Measurements from ENCODE around the gene SAMSN1. TPM values are rescaled to one million over a fixed set of nuclear protein-coding genes. Genes with fewer than 3 reads are reported as not detected.

Gene SAMSN1
- total RNA-seq, 2 experiments from 2014 or later = 2.8 TPM; not detected in 1

DNA sequence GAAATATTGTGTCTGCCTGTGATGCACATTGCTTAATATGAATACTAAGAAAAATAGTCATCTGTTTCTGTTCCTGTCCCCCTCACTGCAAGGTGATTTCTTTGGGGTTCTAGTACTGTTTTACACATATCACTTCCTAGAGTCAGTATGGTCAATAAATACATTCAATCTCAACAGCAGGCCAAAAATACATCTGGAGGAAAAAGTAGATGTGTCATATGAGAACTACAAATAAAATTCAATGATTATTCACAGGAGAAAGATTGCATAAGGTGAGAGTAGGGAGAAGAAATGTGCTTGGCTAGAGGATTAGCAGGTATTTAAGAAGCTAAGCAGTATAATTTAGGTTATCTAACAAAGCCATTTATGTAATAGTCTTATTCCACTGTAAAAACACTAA, 45.3 kb upstream of the SAMSN1 start:
- ChIA-PET CTCF (ENCODE audit: unreplicated experiment) (no interaction called here), POLR2A (interaction anchor here (0.6 to 2.7 kb wide), 9 partner anchors 11 to 287 kb away, joined by 3 to 19 read pairs (median 3); no protein-coding TSS in a partner anchor)
- intact Hi-C loops (cut with micrococcal nuclease; ENCODE audit: unreplicated experiment) = no loop called here
- H4K20me1 ChIP-seq (ENCODE audit: insufficient read depth, low read length) = no peaks in the 10 kb centered on the region
- no peaks in the 10 kb centered on the region for H3K4me1 ChIP-seq (ENCODE audit: insufficient read depth, low read length, poor library complexity, severe bottlenecking)
- no peak overlapping the region for H2AFZ ChIP-seq (ENCODE audit: low read length)
- TF ChIP-seq EZH2phosphoT487 (IDR thresholded peaks at IDR 0.05; ENCODE audit: borderline replicate concordance, low read depth, low read length) = no peak
- TF ChIP-seq, protein P1, sequence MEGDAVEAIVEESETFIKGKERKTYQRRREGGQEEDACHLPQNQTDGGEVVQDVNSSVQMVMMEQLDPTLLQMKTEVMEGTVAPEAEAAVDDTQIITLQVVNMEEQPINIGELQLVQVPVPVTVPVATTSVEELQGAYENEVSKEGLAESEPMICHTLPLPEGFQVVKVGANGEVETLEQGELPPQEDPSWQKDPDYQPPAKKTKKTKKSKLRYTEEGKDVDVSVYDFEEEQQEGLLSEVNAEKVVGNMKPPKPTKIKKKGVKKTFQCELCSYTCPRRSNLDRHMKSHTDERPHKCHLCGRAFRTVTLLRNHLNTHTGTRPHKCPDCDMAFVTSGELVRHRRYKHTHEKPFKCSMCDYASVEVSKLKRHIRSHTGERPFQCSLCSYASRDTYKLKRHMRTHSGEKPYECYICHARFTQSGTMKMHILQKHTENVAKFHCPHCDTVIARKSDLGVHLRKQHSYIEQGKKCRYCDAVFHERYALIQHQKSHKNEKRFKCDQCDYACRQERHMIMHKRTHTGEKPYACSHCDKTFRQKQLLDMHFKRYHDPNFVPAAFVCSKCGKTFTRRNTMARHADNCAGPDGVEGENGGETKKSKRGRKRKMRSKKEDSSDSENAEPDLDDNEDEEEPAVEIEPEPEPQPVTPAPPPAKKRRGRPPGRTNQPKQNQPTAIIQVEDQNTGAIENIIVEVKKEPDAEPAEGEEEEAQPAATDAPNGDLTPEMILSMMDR (conservative IDR thresholded peaks at IDR 0.05; ENCODE audit: low read length) = no peak
- no peaks in the 10 kb centered on the region for H3K79me2 ChIP-seq (ENCODE audit: insufficient read depth, low read depth, low read length)
- H3K9me3 ChIP-seq (ENCODE audit: low read length) = no peaks in the 10 kb centered on the region
- H3K9me2 ChIP-seq (ENCODE audit: insufficient read depth, low read length) = no peaks in the 10 kb centered on the region
- no peaks in the 10 kb centered on the region for H3K36me3 ChIP-seq (ENCODE audit: insufficient read depth, low read length)
- no TSS peak for BruUV-seq (replicated peaks)
- H3K4me3 ChIP-seq (ENCODE audit: low read depth, low read length, poor library complexity, severe bottlenecking) = no peak overlapping the region
- H3K4me2 ChIP-seq (ENCODE audit: low read length) = no peak overlapping the region
- no peak for DNase-seq (ENCODE audit: low spot score)
- H3K27ac ChIP-seq (ENCODE audit: low read depth, low read length, poor library complexity, severe bottlenecking) = no peak overlapping the region

DNA sequence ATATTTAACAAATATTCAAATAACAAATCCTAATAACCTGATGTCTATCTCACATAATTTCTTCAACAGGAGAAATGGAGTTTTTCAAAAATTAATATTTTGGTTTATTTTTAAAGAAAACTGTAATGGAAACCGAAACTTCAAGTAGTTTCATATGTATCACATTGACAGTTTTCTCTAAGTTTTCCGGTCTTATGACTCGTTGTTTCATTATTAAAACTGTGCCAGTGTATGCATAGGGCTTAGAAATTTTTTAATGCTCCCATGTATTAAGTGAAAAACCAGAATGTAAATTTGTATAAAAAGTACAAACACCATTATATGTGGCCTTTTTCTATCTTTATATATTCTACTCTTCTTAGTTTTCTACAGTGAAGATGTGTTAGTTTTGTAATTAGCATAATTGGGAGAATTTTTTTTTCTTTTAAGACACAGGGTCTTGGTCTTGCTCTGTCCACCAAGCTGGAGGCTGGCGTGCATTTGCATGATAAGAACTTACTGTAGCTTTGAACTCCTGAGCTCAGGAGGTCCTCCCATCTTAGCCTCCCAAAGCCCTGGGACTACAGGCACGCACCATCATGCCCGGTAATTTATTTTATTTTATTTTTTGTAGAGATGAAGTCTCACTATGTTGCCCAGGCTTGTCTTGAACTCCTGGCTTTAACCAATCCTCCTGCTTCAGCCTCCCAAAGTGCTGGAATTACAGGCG, 43.9 kb upstream of the SAMSN1 start:
- H3K9me2 ChIP-seq (ENCODE audit: insufficient read depth, low read length) = no peaks in the 10 kb centered on the region
- H3K79me2 ChIP-seq (ENCODE audit: insufficient read depth, low read depth, low read length) = no peaks in the 10 kb centered on the region
- TF ChIP-seq, protein P1 (conservative IDR thresholded peaks at IDR 0.05; ENCODE audit: low read length) = no peak
- TF ChIP-seq EZH2phosphoT487 (IDR thresholded peaks at IDR 0.05; ENCODE audit: borderline replicate concordance, low read depth, low read length) = no peak
- H4K20me1 ChIP-seq (ENCODE audit: insufficient read depth, low read length) = no peaks in the 10 kb centered on the region
- H3K9me3 ChIP-seq (ENCODE audit: low read length) = no peaks in the 10 kb centered on the region
- peak overlapping the region; percentile 83; the same call in 1 of the 2 replicates for H2AFZ ChIP-seq (ENCODE audit: low read length)
- no peak overlapping the region for H3K27ac ChIP-seq (ENCODE audit: low read depth, low read length, poor library complexity, severe bottlenecking)
- peak overlapping the region; percentile 48 for H3K4me2 ChIP-seq (ENCODE audit: low read length)
- intact Hi-C loops (cut with micrococcal nuclease; ENCODE audit: unreplicated experiment) = no loop called here
- BruUV-seq (replicated peaks) = no TSS peak
- POLR2A ChIA-PET = interaction anchor here (2.0 to 2.1 kb wide), 2 partner anchors 12 to 15 kb away, joined by 8 read pairs; no protein-coding TSS in a partner anchor
- CTCF ChIA-PET (ENCODE audit: unreplicated experiment) = no interaction called here
- H3K4me3 ChIP-seq (ENCODE audit: low read depth, low read length, poor library complexity, severe bottlenecking) = no peak overlapping the region
- H3K4me1 ChIP-seq (ENCODE audit: insufficient read depth, low read length, poor library complexity, severe bottlenecking) = no peaks in the 10 kb centered on the region
- peak; percentile 11 for DNase-seq (ENCODE audit: low spot score)
- H3K36me3 ChIP-seq (ENCODE audit: insufficient read depth, low read length) = no peaks in the 10 kb centered on the region

- Histone ChIP-seq H2AFZ (ENCODE audit: low read length) (no peak overlapping the region), H4K20me1 (ENCODE audit: insufficient read depth, low read length) (no peaks in the 10 kb centered on the region), H3K9me2 (ENCODE audit: insufficient read depth, low read length) (no peaks in the 10 kb centered on the region), H3K4me2 (ENCODE audit: low read length) (no peak overlapping the region), H3K36me3 (ENCODE audit: insufficient read depth, low read length) (no peaks in the 10 kb centered on the region), H3K27ac (ENCODE audit: low read depth, low read length, poor library complexity, severe bottlenecking) (no peak overlapping the region), H3K9me3 (ENCODE audit: low read length) (no peaks in the 10 kb centered on the region), H3K4me1 (ENCODE audit: insufficient read depth, low read length, poor library complexity, severe bottlenecking) (no peaks in the 10 kb centered on the region), H3K4me3 (ENCODE audit: low read depth, low read length, poor library complexity, severe bottlenecking) (no peak overlapping the region), H3K79me2 (ENCODE audit: insufficient read depth, low read depth, low read length) (no peaks in the 10 kb centered on the region)
- CTCF ChIA-PET (ENCODE audit: unreplicated experiment) = no interaction called here
- intact Hi-C loops (cut with micrococcal nuclease; ENCODE audit: unreplicated experiment) = no loop called here
- POLR2A ChIA-PET = interaction anchor here (1.1 to 1.2 kb wide), 2 partner anchors 8 to 15 kb away, joined by 3 to 6 read pairs; no protein-coding TSS in a partner anchor
- TF ChIP-seq, protein P1 (conservative IDR thresholded peaks at IDR 0.05; ENCODE audit: low read length) = no peak
- no peak for TF ChIP-seq EZH2phosphoT487 (IDR thresholded peaks at IDR 0.05; ENCODE audit: borderline replicate concordance, low read depth, low read length)
- BruUV-seq (replicated peaks) = no TSS peak
- DNase-seq (ENCODE audit: low spot score) = no peak
These were observed 41.2 kb upstream of the SAMSN1 start for GRCh38 chr21:14587266-14587665.

Measured in OCI-LY7 (cell line).